CD8-positive, alpha-beta memory T cell (primary cell): ENCODE results near the gene NLGN1. TPM values are rescaled to one million over a fixed set of nuclear protein-coding genes. Genes with fewer than 3 reads are reported as not detected.

Experiments
- CTCF ChIA-PET: fragments of 350-600 bp; sonication (Branson Sonifier 250); formaldehyde crosslinking; loops from one replicate; lab custom pipeline; 2021; ENCODE audit warnings: antibody characterized with exemption; lab: Charles Lee
- POLR2A ChIA-PET: fragments of 350-600 bp; sonication (Branson Sonifier 250); formaldehyde crosslinking; loops from one replicate; lab custom pipeline; 2021; ENCODE audit warnings: antibody characterized with exemption; lab: Charles Lee
- DNase-seq, 5 donors: peaks; one replicate each; pipeline versions ENCODE4 v3.0.0 to v3.0.0-alpha.2; 2020 to 2022; ENCODE audit warnings: mixed read lengths in 1 of 5
- H3K27ac ChIP-seq: one replicate; pipeline ENCODE4 v1.7.0; 2013; ENCODE audit warnings: low read depth, mild to moderate bottlenecking, low read length, moderate library complexity
- H3K27me3 ChIP-seq: 2 replicates; pipeline ENCODE4 v1.7.0; 2013; ENCODE audit warnings: low read length, mild to moderate bottlenecking; ENCODE audit not compliant: insufficient read depth, poor library complexity, severe bottlenecking
- H3K36me3 ChIP-seq: 2 replicates; pipeline ENCODE4 v1.7.0; 2013; ENCODE audit warnings: mild to moderate bottlenecking, low read length, moderate library complexity; ENCODE audit not compliant: insufficient read depth
- H3K4me1 ChIP-seq: 2 replicates; pipeline ENCODE4 v1.7.0; 2013; ENCODE audit warnings: mild to moderate bottlenecking, low read length, moderate library complexity; ENCODE audit not compliant: insufficient read depth
- H3K4me3 ChIP-seq: 2 replicates; pipeline ENCODE4 v1.7.0; 2013; ENCODE audit warnings: mild to moderate bottlenecking, low read length
- H3K9me3 ChIP-seq: 2 replicates; pipeline ENCODE4 v1.7.0; 2013; ENCODE audit warnings: mild to moderate bottlenecking, low read length
- H3K27ac Mint-ChIP-seq, 8 donors: one replicate each; pipeline ENCODE4 v1.8.0; 2020 to 2021; ENCODE audit warnings: mixed read lengths in 8 of 8, mild to moderate bottlenecking in 6 of 8, inconsistent platforms in 3 of 8, moderate library complexity in 3 of 8
- H3K27me3 Mint-ChIP-seq, 2 donors: one replicate each; pipeline ENCODE4 v1.8.0; 2020 to 2021; ENCODE audit warnings: mixed read lengths in 2 of 2, mild to moderate bottlenecking in 1 of 2, moderate library complexity in 1 of 2
- H3K36me3 Mint-ChIP-seq, 3 donors: one replicate each; pipeline ENCODE4 v1.8.0; 2020 to 2021; ENCODE audit warnings: mixed read lengths in 3 of 3, inconsistent platforms in 1 of 3, mild to moderate bottlenecking in 1 of 3
- H3K4me1 Mint-ChIP-seq, 3 donors: one replicate each; pipeline ENCODE4 v1.8.0; 2020 to 2021; ENCODE audit warnings: mixed read lengths in 3 of 3, inconsistent platforms in 1 of 3, mild to moderate bottlenecking in 1 of 3
- H3K4me3 Mint-ChIP-seq, 7 donors: one replicate each; pipeline ENCODE4 v1.8.0; 2020 to 2021; ENCODE audit warnings: mixed read lengths in 7 of 7, mild to moderate bottlenecking in 6 of 7, moderate library complexity in 4 of 7, inconsistent platforms in 2 of 7
- H3K9me3 Mint-ChIP-seq, 5 donors: one replicate each; pipeline ENCODE4 v1.8.0; 2020 to 2022; ENCODE audit warnings: mixed read lengths in 5 of 5, mild to moderate bottlenecking in 3 of 5, moderate library complexity in 2 of 5, inconsistent platforms in 1 of 5
- polyA plus RNA-seq: library from polyadenylated mRNA; unstranded; fragments of 300-500 nt; fragmentation: Illumina TruSeq; gene quantifications from one replicate; pipeline ENCODE4 v1.2.3, GENCODE V29; 2021
- total RNA-seq, 2 experiments: library from RNA; stranded (reverse); gene quantifications; one replicate each; pipeline ENCODE4 v1.2.3, GENCODE V29; 2021

Gene NLGN1
- total and polyA plus RNA-seq, 3 experiments from 2014 or later: not detected

GRCh38 chr3:174089592-174089991 is 692.0 kb downstream of the NLGN1 start:
- no peak for DNase-seq
- Mint-ChIP-seq H3K4me1 (no peaks in the 10 kb centered on the region), H3K27me3 (no peaks in the 10 kb centered on the region), H3K27ac (no peak overlapping the region), H3K9me3 (peaks cover 0 to 18% (median 5%) of the 10 kb centered on the region in 5 donors), H3K4me3 (no peak overlapping the region), H3K36me3 (no peaks in the 10 kb centered on the region)
- Histone ChIP-seq H3K4me1 (no peaks in the 10 kb centered on the region), H3K27me3 (no peaks in the 10 kb centered on the region), H3K9me3 (no peaks in the 10 kb centered on the region), H3K36me3 (no peaks in the 10 kb centered on the region), H3K27ac (no peak overlapping the region), H3K4me3 (no peak overlapping the region)
- ChIA-PET POLR2A (no interaction called here), CTCF (no interaction called here)

GRCh38 chr3:174094669-174095068 is 697.1 kb downstream of the NLGN1 start:
- Histone ChIP-seq H3K4me3 (no peak overlapping the region), H3K4me1 (no peaks in the 10 kb centered on the region), H3K27ac (no peak overlapping the region), H3K36me3 (no peaks in the 10 kb centered on the region), H3K9me3 (no peaks in the 10 kb centered on the region), H3K27me3 (no peaks in the 10 kb centered on the region)
- Mint-ChIP-seq H3K36me3 (no peaks in the 10 kb centered on the region), H3K27ac (no peak overlapping the region), H3K9me3 (peaks cover 0 to 19% (median 0%) of the 10 kb centered on the region in 5 donors), H3K27me3 (no peaks in the 10 kb centered on the region), H3K4me3 (no peak overlapping the region), H3K4me1 (no peaks in the 10 kb centered on the region)
- no peak for DNase-seq
- POLR2A ChIA-PET: no interaction called here
- CTCF ChIA-PET: no interaction called here

- H3K4me3 ChIP-seq: no peak overlapping the region
- no peaks in the 10 kb centered on the region for H3K4me1 Mint-ChIP-seq
- POLR2A ChIA-PET: no interaction called here
- no peaks in the 10 kb centered on the region for H3K27me3 Mint-ChIP-seq
- no peak overlapping the region for H3K27ac Mint-ChIP-seq
- no peaks in the 10 kb centered on the region for H3K27me3 ChIP-seq
- no peaks in the 10 kb centered on the region for H3K36me3 ChIP-seq
- no peaks in the 10 kb centered on the region for H3K4me1 ChIP-seq
- no peak overlapping the region for H3K27ac ChIP-seq
- H3K9me3 ChIP-seq: no peaks in the 10 kb centered on the region
- CTCF ChIA-PET: no interaction called here
- no peaks in the 10 kb centered on the region for H3K36me3 Mint-ChIP-seq
- H3K4me3 Mint-ChIP-seq: no peak overlapping the region
- H3K9me3 Mint-ChIP-seq: peaks cover 0 to 15% (median 3%) of the 10 kb centered on the region in 5 donors
- no peak for DNase-seq
Observed at GRCh38 chr3:174097686-174098085, 700.1 kb downstream of the NLGN1 start.

GRCh38 chr3:174098746-174099145 is 701.2 kb downstream of the NLGN1 start:
- Histone ChIP-seq H3K36me3 (no peaks in the 10 kb centered on the region), H3K27ac (no peak overlapping the region), H3K27me3 (no peaks in the 10 kb centered on the region), H3K4me1 (no peaks in the 10 kb centered on the region), H3K4me3 (no peak overlapping the region), H3K9me3 (no peaks in the 10 kb centered on the region)
- Mint-ChIP-seq H3K4me1 (no peaks in the 10 kb centered on the region), H3K27ac (no peak overlapping the region), H3K36me3 (no peaks in the 10 kb centered on the region), H3K4me3 (no peak overlapping the region), H3K9me3 (peaks cover 0 to 15% (median 3%) of the 10 kb centered on the region in 5 donors), H3K27me3 (no peaks in the 10 kb centered on the region)
- ChIA-PET CTCF (no interaction called here), POLR2A (no interaction called here)
- DNase-seq: no peak

GRCh38 chr3:174099724-174100123 is 702.2 kb downstream of the NLGN1 start:
- no peaks in the 10 kb centered on the region for H3K9me3 ChIP-seq
- no peaks in the 10 kb centered on the region for H3K36me3 ChIP-seq
- H3K27ac ChIP-seq: no peak overlapping the region
- Mint-ChIP-seq H3K4me3 (no peak overlapping the region), H3K36me3 (no peaks in the 10 kb centered on the region), H3K9me3 (peaks cover 0 to 16% (median 4%) of the 10 kb centered on the region in 5 donors), H3K27me3 (no peaks in the 10 kb centered on the region), H3K4me1 (no peaks in the 10 kb centered on the region), H3K27ac (no peak overlapping the region)
- DNase-seq: no peak
- ChIA-PET CTCF (no interaction called here), POLR2A (no interaction called here)
- H3K4me3 ChIP-seq: no peak overlapping the region
- no peaks in the 10 kb centered on the region for H3K4me1 ChIP-seq
- H3K27me3 ChIP-seq: no peaks in the 10 kb centered on the region

GRCh38 chr3:174100744-174101143 is 703.2 kb downstream of the NLGN1 start:
- H3K4me1 ChIP-seq: no peaks in the 10 kb centered on the region
- H3K27ac Mint-ChIP-seq: no peak overlapping the region
- H3K27me3 ChIP-seq: no peaks in the 10 kb centered on the region
- DNase-seq: no peak
- no peaks in the 10 kb centered on the region for H3K9me3 ChIP-seq
- H3K4me1 Mint-ChIP-seq: no peaks in the 10 kb centered on the region
- no peaks in the 10 kb centered on the region for H3K27me3 Mint-ChIP-seq
- ChIA-PET POLR2A (no interaction called here), CTCF (no interaction called here)
- H3K4me3 Mint-ChIP-seq: no peak overlapping the region
- no peak overlapping the region for H3K27ac ChIP-seq
- no peaks in the 10 kb centered on the region for H3K36me3 Mint-ChIP-seq
- H3K36me3 ChIP-seq: no peaks in the 10 kb centered on the region
- peaks cover 0 to 17% (median 6%) of the 10 kb centered on the region in 5 donors for H3K9me3 Mint-ChIP-seq
- no peak overlapping the region for H3K4me3 ChIP-seq

- Mint-ChIP-seq H3K36me3 (no peaks in the 10 kb centered on the region), H3K27ac (no peak overlapping the region), H3K4me1 (no peaks in the 10 kb centered on the region), H3K27me3 (no peaks in the 10 kb centered on the region), H3K4me3 (no peak overlapping the region), H3K9me3 (peaks cover 0 to 17% (median 6%) of the 10 kb centered on the region in 5 donors)
- no peak overlapping the region for H3K4me3 ChIP-seq
- POLR2A ChIA-PET: no interaction called here
- no peaks in the 10 kb centered on the region for H3K36me3 ChIP-seq
- CTCF ChIA-PET: no interaction called here
- H3K9me3 ChIP-seq: no peaks in the 10 kb centered on the region
- DNase-seq: no peak
- H3K27ac ChIP-seq: no peak overlapping the region
- no peaks in the 10 kb centered on the region for H3K4me1 ChIP-seq
- no peaks in the 10 kb centered on the region for H3K27me3 ChIP-seq
Observed at GRCh38 chr3:174101244-174101643, 703.7 kb downstream of the NLGN1 start.

GRCh38 chr3:174102274-174102673 is 704.7 kb downstream of the NLGN1 start:
- H3K4me3 ChIP-seq: no peak overlapping the region
- H3K4me3 Mint-ChIP-seq: no peak overlapping the region
- ChIA-PET CTCF (no interaction called here), POLR2A (no interaction called here)
- peaks cover 0 to 17% (median 6%) of the 10 kb centered on the region in 5 donors for H3K9me3 Mint-ChIP-seq
- no peaks in the 10 kb centered on the region for H3K36me3 Mint-ChIP-seq
- no peaks in the 10 kb centered on the region for H3K27me3 Mint-ChIP-seq
- no peaks in the 10 kb centered on the region for H3K36me3 ChIP-seq
- no peak overlapping the region for H3K27ac ChIP-seq
- no peaks in the 10 kb centered on the region for H3K9me3 ChIP-seq
- H3K4me1 ChIP-seq: no peaks in the 10 kb centered on the region
- no peak overlapping the region for H3K27ac Mint-ChIP-seq
- H3K4me1 Mint-ChIP-seq: no peaks in the 10 kb centered on the region
- H3K27me3 ChIP-seq: no peaks in the 10 kb centered on the region
- no peak for DNase-seq

GRCh38 chr3:174102866-174103265 is 705.3 kb downstream of the NLGN1 start:
- Mint-ChIP-seq H3K4me3 (no peak overlapping the region), H3K27ac (no peak overlapping the region), H3K27me3 (no peaks in the 10 kb centered on the region), H3K9me3 (peaks cover 0 to 17% (median 6%) of the 10 kb centered on the region in 5 donors), H3K36me3 (no peaks in the 10 kb centered on the region), H3K4me1 (no peaks in the 10 kb centered on the region)
- H3K36me3 ChIP-seq: no peaks in the 10 kb centered on the region
- no peak overlapping the region for H3K4me3 ChIP-seq
- H3K4me1 ChIP-seq: no peaks in the 10 kb centered on the region
- H3K27ac ChIP-seq: no peak overlapping the region
- CTCF ChIA-PET: no interaction called here
- no peaks in the 10 kb centered on the region for H3K27me3 ChIP-seq
- H3K9me3 ChIP-seq: no peaks in the 10 kb centered on the region
- POLR2A ChIA-PET: no interaction called here
- no peak for DNase-seq
